Measurements from ENCODE around the gene MELTF. TPM values are rescaled to one million over a fixed set of nuclear protein-coding genes. Genes with fewer than 3 reads are reported as not detected.

The MELTF gene
- polyA plus RNA-seq, 3 donors, result 2.2 to 15.8 (median 9.7) TPM

DNA sequence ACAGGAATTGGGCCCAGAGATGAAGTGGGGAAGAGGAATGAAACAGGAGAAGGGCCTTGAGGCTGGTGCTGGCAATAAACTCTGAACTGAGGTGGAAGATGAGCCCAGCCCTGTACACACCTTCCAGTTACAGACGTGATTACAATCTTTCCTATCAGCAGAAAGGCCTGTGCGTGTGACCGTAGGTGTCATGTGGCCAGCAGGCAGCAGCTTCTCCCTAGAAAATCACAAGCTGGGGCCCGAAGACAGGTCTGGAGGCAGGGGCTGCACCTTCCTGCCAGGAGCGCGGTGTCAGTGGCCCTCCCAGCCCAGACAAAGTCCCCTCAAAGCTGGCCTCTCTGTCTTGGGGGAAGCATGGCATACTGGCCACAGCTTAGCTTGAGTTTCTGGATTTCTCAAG, 44.3 kb downstream of the MELTF start:
- WGBS, 3 donors, result 80 to 86% (median 85%) methylated on average over 6 of the region's 6 CpGs

DNA sequence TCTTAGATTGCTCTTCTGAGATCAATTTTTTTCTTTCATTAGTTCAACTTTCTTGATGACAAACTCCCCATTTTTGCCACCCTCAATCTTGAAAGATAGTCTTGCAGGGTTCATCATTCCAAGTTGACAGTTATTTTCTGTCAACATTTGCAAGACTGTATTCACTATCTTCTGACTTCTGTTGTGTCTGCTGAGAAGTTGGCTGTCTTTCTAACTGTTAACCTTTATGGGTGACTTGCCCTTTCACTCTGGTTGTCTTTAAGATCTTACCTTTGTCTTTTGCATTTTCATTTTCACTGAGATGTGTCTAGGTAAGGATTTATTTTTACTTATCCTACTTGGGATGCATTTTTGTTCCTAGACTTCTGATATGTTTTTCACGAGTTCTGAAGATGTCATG, 46.4 kb downstream of the MELTF start:
- H3K27ac ChIP-seq (ENCODE audit: low read depth, low read length), result no peak overlapping the region
- 57 to 77% (median 59%) methylated on average over 1 of the region's 1 CpG for WGBS, 3 donors

More for the DNA sequence above, 44.3 kb downstream of the MELTF start:
- H3K27ac ChIP-seq (ENCODE audit: low read depth, low read length), result no peak overlapping the region

- H3K27ac ChIP-seq (ENCODE audit: low read depth, low read length), result no peak overlapping the region
- WGBS, 3 donors, result 93 to 94% (median 94%) methylated on average over 13 of the region's 13 CpGs
Observed at GRCh38 chr3:196981657-196982056, 48.0 kb downstream of the MELTF start.

- 68 to 78% (median 71%) methylated on average over 10 of the region's 10 CpGs for WGBS, 3 donors
- H3K27ac ChIP-seq (ENCODE audit: low read depth, low read length), result no peak overlapping the region
Observed at GRCh38 chr3:196979545-196979944, 50.1 kb downstream of the MELTF start.

GRCh38 chr3:196976941-196977340, 52.7 kb downstream of the MELTF start:
- 54 to 83% (median 77%) methylated on average over 11 of the region's 11 CpGs for WGBS, 3 donors
- no peak overlapping the region for H3K27ac ChIP-seq (ENCODE audit: low read depth, low read length)

- no peak overlapping the region for H3K27ac ChIP-seq (ENCODE audit: low read depth, low read length)
- 54 to 74% (median 64%) methylated on average over 4 of the region's 4 CpGs for WGBS, 3 donors
Observed at GRCh38 chr3:196975349-196975748, 54.3 kb downstream of the MELTF start.

DNA sequence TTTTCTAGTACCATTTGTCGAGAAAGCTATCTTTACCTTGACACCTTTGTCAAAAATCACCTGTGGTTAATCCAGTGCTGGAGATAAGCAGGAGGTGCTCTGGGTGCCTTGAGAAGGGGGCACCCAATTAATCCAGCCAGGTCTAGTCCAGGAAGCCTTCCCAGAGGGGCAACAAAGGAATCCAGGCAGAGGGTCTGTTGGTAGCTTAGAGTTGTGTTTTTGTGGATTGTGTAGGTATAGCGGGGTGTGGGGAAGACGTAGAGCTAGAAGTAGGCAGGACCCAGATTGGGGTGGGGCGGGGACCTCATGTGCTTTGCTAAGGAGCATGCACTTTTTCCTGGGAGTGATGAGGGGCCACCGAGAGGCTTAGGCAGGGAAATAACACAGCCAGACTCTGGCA, 55.0 kb downstream of the MELTF start:
- WGBS, 3 donors, result 72 to 95% (median 89%) methylated on average over 5 of the region's 5 CpGs
- H3K27ac ChIP-seq (ENCODE audit: low read depth, low read length), result no peak overlapping the region

GRCh38 chr3:196971094-196971698, 58.4 kb downstream of the MELTF start:
- no peak overlapping the region for H3K27ac ChIP-seq (ENCODE audit: low read depth, low read length)
- 77 to 85% (median 81%) methylated on average over 7 of the region's 7 CpGs for WGBS, 3 donors

GRCh38 chr3:196970547-196971093, 59.0 kb downstream of the MELTF start:
- no peak overlapping the region for H3K27ac ChIP-seq (ENCODE audit: low read depth, low read length)
- WGBS, 3 donors, result 85 to 89% (median 87%) methylated on average over 15 of the region's 15 CpGs

DNA sequence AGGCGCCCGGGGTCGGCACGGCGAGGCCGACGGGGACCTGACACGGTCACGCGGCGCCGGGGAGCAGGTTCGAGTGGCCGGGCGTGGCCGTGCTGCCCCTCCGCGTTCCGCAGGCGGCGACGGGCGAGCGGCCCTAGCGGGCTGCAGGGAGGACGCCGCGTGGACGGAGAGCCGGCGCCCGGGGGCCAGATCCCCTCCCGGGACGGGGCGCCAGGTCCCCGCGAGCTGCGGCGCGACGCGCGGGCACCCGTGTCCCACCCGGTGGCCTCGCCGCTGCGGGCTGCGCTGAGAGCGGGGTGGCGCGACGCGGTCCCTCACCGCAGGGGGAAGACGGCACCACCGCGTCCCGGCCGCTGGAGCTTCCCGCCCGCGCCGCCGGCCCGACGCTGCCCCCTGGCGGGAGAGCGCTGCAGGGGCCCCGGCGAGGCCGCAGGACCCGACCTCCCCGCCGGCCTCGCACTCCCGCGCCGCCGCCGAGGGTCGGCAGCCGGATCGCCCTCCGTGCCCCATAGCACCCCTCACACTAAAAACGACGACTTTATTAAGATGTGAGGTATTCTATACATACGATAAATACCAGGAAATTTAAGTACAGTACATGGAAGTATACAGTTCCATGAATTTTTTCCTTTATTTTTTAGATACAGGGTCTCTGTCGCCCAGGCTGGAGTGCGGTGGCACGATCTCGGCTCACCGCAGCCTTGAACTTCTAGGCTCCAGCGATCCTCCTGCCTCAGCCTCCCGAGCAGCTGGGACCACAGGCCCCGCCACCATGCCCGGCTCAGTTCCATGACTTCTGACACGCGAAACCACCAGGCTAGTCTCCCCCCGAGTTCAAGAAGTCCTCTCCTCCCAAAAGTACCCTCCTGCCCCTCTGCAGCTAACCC, 59.7 kb downstream of the MELTF start:
- 10 to 15% (median 13%) methylated on average over 54 to 99 of the region's 100 CpGs for WGBS, 3 donors
- no peak overlapping the region for H3K27ac ChIP-seq (ENCODE audit: low read depth, low read length)

GRCh38 chr3:196969134-196969659, 60.4 kb downstream of the MELTF start:
- WGBS, 3 donors, result 0 to 1% (median 0%) methylated on average over 53 to 72 of the region's 72 CpGs
- peak overlapping the region; percentile 43 for H3K27ac ChIP-seq (ENCODE audit: low read depth, low read length)

DNA sequence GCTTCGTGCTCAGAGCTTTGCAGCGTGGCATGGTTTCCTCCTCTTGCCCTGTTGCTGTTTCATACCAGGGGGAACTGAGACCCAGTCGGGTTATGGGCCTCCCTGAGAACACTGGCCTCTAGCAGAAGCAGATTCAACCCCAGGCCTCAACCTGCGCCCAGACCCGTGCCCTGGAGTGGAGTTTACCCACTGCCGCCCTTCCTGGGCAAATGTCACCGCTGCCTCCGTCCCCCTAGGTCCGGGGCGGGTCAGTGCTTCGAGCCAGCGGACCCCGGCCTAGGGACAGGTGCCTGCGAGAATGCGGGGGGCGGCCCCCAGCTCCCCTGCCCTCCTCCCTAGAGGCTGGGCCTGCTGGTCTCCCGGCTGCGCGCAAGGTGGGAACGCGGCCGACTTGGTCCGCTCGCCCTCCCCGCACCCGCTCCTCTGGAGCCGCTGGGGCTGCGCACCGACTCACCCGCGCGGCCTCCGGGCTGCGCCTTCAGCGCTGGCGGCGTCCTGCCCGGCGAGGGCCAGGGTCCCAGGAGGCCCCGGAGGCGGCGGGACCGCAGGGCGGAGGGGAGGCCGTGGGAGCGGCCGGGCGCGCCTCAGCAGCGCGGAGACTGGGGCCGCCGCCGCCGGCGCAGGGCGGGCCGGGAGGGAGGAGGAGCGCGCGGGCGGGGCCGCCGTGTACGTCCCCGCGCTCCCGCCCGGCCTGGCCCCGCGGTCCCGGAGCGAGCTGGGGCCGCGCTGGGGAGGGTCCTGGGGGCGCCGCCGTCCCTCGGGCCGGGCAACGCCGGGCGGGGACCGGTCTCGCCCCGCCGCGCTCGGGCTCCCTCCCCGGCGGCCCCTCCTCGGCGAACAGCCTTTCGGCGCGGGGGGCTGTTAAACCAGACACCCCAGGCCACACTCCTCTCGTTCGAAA, 61.1 kb downstream of the MELTF start, which contains the start of gene PIGZ:
TSS of gene PIGZ (minus strand) at position 601 of the 901 bp plus-strand sequence. CDS start 16,802 bp downstream, outside the sequence.
- H3K27ac ChIP-seq (ENCODE audit: low read depth, low read length), result peak within 1 kb of the TSS; percentile 43

DNA sequence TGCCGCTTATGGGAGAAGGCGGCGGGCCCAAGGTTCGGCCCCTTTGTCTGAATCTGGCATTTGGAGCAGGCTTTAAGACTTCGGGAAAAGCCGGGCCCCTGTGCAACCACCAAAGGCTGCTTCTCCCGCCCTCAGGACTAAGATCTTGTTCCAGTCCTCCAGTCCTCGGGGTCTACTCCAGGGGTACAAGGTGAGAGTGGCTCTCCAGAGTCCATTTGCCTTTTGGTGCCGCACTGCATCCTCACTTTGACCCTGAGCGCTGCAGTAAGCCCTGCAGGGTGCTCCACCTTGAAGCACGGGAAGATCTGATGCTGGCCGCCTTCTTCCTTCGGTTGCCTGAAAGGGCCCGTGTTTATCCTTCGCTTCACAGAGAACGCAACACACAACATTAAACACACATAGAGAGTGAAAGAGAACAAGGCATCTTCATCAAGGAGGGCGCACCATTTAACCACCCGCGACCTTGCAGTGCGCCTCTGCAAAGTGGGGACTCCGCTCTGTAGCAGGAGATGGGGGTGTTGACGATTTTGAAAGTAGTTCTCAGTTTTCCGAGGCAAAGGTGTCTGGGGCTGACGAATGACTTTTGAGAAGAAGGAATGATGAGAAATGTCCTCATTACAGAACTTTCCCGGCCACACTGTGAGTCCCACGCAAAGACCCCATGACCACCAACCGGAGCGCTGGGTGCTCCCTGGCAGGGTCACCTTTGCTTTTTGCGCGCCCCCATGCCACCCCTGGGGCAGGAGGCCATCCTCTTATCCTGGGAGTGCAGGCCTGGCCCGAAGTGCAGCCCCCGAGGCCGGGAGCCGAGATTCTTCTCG, 62.0 kb downstream of the MELTF start:
- no peak overlapping the region for H3K27ac ChIP-seq (ENCODE audit: low read depth, low read length)
- 67 to 75% (median 70%) methylated on average over 35 of the region's 35 CpGs for WGBS, 3 donors

More for the DNA sequence above, 61.1 kb downstream of the MELTF start, which contains the start of gene PIGZ:
- 2% methylated on average over 46 to 98 of the region's 98 CpGs for WGBS, 3 donors

- no peak overlapping the region for H3K27ac ChIP-seq (ENCODE audit: low read depth, low read length)
- WGBS, 3 donors, result 75 to 84% (median 82%) methylated on average over 42 to 47 of the region's 47 CpGs
Observed at GRCh38 chr3:196966526-196967401, 62.9 kb downstream of the MELTF start.

- no peak overlapping the region for H3K27ac ChIP-seq (ENCODE audit: low read depth, low read length)
- WGBS, 3 donors, result 94 to 95% (median 95%) methylated on average over 10 of the region's 10 CpGs
Observed at GRCh38 chr3:196965804-196966173, 63.8 kb downstream of the MELTF start.

GRCh38 chr3:196965112-196965803, 64.4 kb downstream of the MELTF start:
- no peak overlapping the region for H3K27ac ChIP-seq (ENCODE audit: low read depth, low read length)
- WGBS, 3 donors, result 88 to 94% (median 93%) methylated on average over 11 of the region's 11 CpGs

Measured in adipose tissue (tissue), 3 donors.